HepG2 (cell line): ENCODE data around the gene LRRC3C. TPM values are rescaled to one million over a fixed set of nuclear protein-coding genes. Genes with fewer than 3 reads are reported as not detected.

Experiments
- FOXJ3 ChIP-seq: sonication (generic); formaldehyde crosslinking; IDR thresholded peaks from 2 replicates; pipeline ENCODE4 v1.4.0; 2020; ENCODE audit warnings: missing genetic modification reagents, mild to moderate bottlenecking, borderline replicate concordance
- HNF4A ChIP-seq: sonication (generic); formaldehyde crosslinking; IDR thresholded peaks from 2 replicates; pipeline ENCODE4 v1.4.0; 2020; ENCODE audit warnings: missing genetic modification reagents
- KDM5B ChIP-seq: sonication (generic); formaldehyde crosslinking; IDR thresholded peaks from 2 replicates; pipeline ENCODE4 v1.4.0; 2020; ENCODE audit warnings: missing genetic modification reagents, mild to moderate bottlenecking, borderline replicate concordance
- KLF12 ChIP-seq: sonication (generic); formaldehyde crosslinking; IDR thresholded peaks from 2 replicates; pipeline ENCODE4 v1.4.0; 2020; ENCODE audit warnings: missing genetic modification reagents, borderline replicate concordance
- MIER3 ChIP-seq: IDR thresholded peaks from 2 replicates; pipeline ENCODE4 v1.6.1; 2016; ENCODE audit warnings: missing compliant biosample characterization, borderline replicate concordance
- PHF5A ChIP-seq: IDR thresholded peaks from one replicate; pipeline ENCODE4 v1.6.1; 2018; ENCODE audit warnings: low read depth, missing genetic modification reagents; ENCODE audit not compliant: unreplicated experiment
- POLR2G ChIP-seq: fragments of 200-400 bp; formaldehyde crosslinking; IDR thresholded peaks from 2 replicates; pipeline ENCODE4 v1.6.1; 2018; ENCODE audit warnings: mild to moderate bottlenecking, low read depth, low read length, moderate library complexity
- RFXAP ChIP-seq: sonication (generic); formaldehyde crosslinking; IDR thresholded peaks from 2 replicates; pipeline ENCODE4 v1.4.0; 2020; ENCODE audit warnings: missing genetic modification reagents, borderline replicate concordance
- RXRA ChIP-seq: sonication (generic); formaldehyde crosslinking; IDR thresholded peaks from 2 replicates; pipeline ENCODE4 v1.5.1; 2020; ENCODE audit warnings: missing genetic modification reagents
- ZBTB7A ChIP-seq: sonication (generic); formaldehyde crosslinking; IDR thresholded peaks from 2 replicates; pipeline ENCODE4 v1.8.0; 2022; ENCODE audit warnings: mild to moderate bottlenecking, missing genetic modification reagents
- ZNF121 ChIP-seq: sonication (generic); formaldehyde crosslinking; IDR thresholded peaks from 2 replicates; pipeline ENCODE4 v1.5.0; 2020; ENCODE audit warnings: mild to moderate bottlenecking, missing genetic modification reagents
- ZNF282 ChIP-seq: fragments of 450-650 bp; IDR thresholded peaks from 2 replicates; pipeline ENCODE4 v1.6.1; 2018; ENCODE audit not compliant: partially characterized antibody
- ZNF33B ChIP-seq: sonication (generic); formaldehyde crosslinking; IDR thresholded peaks from 2 replicates; pipeline ENCODE4 v1.5.1; 2020; ENCODE audit warnings: mild to moderate bottlenecking, missing genetic modification reagents
- ZNF547 ChIP-seq: sonication (generic); formaldehyde crosslinking; IDR thresholded peaks from 2 replicates; pipeline ENCODE4 v1.5.1; 2020; ENCODE audit warnings: mild to moderate bottlenecking, missing genetic modification reagents
- ZNF549 ChIP-seq: sonication (generic); formaldehyde crosslinking; IDR thresholded peaks from 2 replicates; pipeline ENCODE4 v1.5.0; 2020; ENCODE audit warnings: missing genetic modification reagents
- ZNF781 ChIP-seq: sonication (generic); formaldehyde crosslinking; IDR thresholded peaks from 2 replicates; pipeline ENCODE4 v1.5.1; 2020; ENCODE audit warnings: borderline replicate concordance, mild to moderate bottlenecking, missing genetic modification reagents; ENCODE audit errors: not compliant biosample characterization
- ZSCAN21 ChIP-seq: sonication (generic); formaldehyde crosslinking; IDR thresholded peaks from 2 replicates; pipeline ENCODE4 v1.8.0; 2022; ENCODE audit warnings: mild to moderate bottlenecking, missing genetic modification reagents, moderate library complexity, borderline replicate concordance
- polyA plus RNA-seq, 8 experiments: library from polyadenylated mRNA; depleted of rRNA in 3 of 8; stranded (reverse) in 7 of 8; unstranded in 1 of 8; fragments of >200 nt; fragmentation: Illumina TruSeq in 4 of 8; extraction: Trizol in 4 of 8; gene quantifications; 2 replicates each; pipeline versions ENCODE4 v1.2.1 to v1.2.3, GENCODE V29; 2011 to 2016; ENCODE audit warnings: low read depth in 4 of 8, missing spikeins in 1 of 8, mixed read lengths in 1 of 8; ENCODE audit not compliant: insufficient read depth in 1 of 8
- total RNA-seq, 5 experiments: library from RNA; depleted of rRNA; stranded (reverse); fragments of >200 nt; fragmentation: Illumina TruSeq; extraction: Trizol; gene quantifications; 2 replicates each; pipeline ENCODE4 v1.2.3, GENCODE V29; 2016; ENCODE audit warnings: low read depth in 1 of 5
- TF ChIP-seq, protein P1 (sequence below): sonication (generic); formaldehyde crosslinking; IDR thresholded peaks from 2 replicates; pipeline ENCODE4 v1.5.0; 2020; ENCODE audit warnings: mild to moderate bottlenecking, missing genetic modification reagents
- TF ChIP-seq, protein P2 (sequence below): sonication (generic); formaldehyde crosslinking; IDR thresholded peaks from 2 replicates; pipeline ENCODE4 v1.9.0; 2021; ENCODE audit warnings: missing genetic modification reagents, mild to moderate bottlenecking, borderline replicate concordance
- TF ChIP-seq, protein P3 (sequence below): IDR thresholded peaks from 2 replicates; pipeline ENCODE4 v1.6.1; 2016; ENCODE audit warnings: low read depth, borderline replicate concordance
- TF ChIP-seq, protein P4 (sequence below), 2 experiments: fragments of 450-650 bp in 1 of 2; sonication (generic) in 1 of 2; formaldehyde crosslinking; IDR thresholded peaks; 2 replicates each; pipeline versions ENCODE4 v1.5.0 to v1.8.0; 2020 to 2022; ENCODE audit warnings: mild to moderate bottlenecking in 1 of 2, missing genetic modification reagents in 1 of 2
- TF ChIP-seq, protein P5 (sequence below): IDR thresholded peaks from 2 replicates; pipeline ENCODE4 v1.6.1; 2016; ENCODE audit warnings: control low read depth

Gene LRRC3C
- total and polyA plus RNA-seq, 2 of the 13 experiments (the other 11 are each of a cell fraction or from before 2014, with no cell fraction given), result 0.17 TPM; not detected in 1

DNA sequence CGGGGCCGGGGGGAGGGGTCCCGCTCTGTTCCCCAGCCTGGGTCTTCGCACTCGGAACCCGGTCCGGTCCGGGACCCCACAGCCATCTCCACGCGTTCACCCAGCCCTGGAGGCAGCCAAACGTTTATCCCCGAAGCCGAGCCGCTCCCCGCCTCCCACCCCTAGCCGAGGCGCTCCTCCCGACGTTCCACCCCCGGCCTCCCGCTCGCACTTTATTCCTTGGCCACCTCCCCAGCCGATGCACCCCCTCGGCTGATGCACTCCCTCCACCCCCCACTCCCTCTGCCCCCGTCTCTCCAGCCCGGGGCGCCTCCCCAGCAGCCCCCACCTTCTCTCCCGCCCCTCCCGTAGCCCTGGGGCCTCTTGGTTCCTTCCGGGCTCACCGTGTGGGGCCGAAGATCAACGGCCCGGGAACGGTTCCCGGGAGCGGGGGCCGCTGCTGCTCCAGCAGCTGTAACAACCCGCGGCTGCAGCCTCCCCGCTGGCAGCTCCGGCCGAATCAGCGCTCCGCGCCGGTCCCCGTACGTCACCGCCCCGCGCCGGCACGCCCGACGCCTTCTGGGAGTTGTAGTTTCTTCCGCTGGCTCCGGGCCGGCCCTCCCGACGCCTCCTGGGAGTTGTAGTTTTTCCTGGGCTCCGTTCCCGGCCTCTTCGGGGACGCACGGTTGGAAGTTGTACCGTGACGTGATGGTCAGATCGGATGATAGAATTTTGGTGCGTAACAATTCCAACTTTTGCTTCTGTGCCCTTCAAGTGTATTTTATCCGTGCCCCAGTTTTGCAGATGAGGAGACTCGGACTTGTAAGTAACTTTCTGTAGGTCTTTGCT is at the start of gene LRRC3C, which contains the start of gene ORMDL3 (continued):
- TF ChIP-seq, protein P1, sequence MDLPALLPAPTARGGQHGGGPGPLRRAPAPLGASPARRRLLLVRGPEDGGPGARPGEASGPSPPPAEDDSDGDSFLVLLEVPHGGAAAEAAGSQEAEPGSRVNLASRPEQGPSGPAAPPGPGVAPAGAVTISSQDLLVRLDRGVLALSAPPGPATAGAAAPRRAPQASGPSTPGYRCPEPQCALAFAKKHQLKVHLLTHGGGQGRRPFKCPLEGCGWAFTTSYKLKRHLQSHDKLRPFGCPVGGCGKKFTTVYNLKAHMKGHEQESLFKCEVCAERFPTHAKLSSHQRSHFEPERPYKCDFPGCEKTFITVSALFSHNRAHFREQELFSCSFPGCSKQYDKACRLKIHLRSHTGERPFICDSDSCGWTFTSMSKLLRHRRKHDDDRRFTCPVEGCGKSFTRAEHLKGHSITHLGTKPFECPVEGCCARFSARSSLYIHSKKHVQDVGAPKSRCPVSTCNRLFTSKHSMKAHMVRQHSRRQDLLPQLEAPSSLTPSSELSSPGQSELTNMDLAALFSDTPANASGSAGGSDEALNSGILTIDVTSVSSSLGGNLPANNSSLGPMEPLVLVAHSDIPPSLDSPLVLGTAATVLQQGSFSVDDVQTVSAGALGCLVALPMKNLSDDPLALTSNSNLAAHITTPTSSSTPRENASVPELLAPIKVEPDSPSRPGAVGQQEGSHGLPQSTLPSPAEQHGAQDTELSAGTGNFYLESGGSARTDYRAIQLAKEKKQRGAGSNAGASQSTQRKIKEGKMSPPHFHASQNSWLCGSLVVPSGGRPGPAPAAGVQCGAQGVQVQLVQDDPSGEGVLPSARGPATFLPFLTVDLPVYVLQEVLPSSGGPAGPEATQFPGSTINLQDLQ (CRISPR knock-in tag), result no peak; the same call in 1 of the 2 replicates
- 0 out of 2 replicates have a peak, but pooled peaks have one; percentile 19 for TF ChIP-seq ZSCAN21
- no peak for TF ChIP-seq ZNF121 (CRISPR knock-in tag)
- no peak for TF ChIP-seq ZNF547
- TF ChIP-seq RXRA (CRISPR knock-in tag), result peak; percentile 74
- peak; percentile 94 for TF ChIP-seq RFXAP (CRISPR knock-in tag)
- TF ChIP-seq, protein P2, sequence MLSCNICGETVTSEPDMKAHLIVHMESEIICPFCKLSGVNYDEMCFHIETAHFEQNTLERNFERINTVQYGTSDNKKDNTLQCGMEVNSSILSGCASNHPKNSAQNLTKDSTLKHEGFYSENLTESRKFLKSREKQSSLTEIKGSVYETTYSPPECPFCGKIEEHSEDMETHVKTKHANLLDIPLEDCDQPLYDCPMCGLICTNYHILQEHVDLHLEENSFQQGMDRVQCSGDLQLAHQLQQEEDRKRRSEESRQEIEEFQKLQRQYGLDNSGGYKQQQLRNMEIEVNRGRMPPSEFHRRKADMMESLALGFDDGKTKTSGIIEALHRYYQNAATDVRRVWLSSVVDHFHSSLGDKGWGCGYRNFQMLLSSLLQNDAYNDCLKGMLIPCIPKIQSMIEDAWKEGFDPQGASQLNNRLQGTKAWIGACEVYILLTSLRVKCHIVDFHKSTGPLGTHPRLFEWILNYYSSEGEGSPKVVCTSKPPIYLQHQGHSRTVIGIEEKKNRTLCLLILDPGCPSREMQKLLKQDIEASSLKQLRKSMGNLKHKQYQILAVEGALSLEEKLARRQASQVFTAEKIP (CRISPR knock-in tag), result no peak
- TF ChIP-seq, protein P3, sequence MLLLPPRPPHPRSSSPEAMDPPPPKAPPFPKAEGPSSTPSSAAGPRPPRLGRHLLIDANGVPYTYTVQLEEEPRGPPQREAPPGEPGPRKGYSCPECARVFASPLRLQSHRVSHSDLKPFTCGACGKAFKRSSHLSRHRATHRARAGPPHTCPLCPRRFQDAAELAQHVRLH (CRISPR knock-in tag), result peak; percentile 80; the same call in 1 of the 2 replicates
- no peak for TF ChIP-seq ZNF781 (CRISPR knock-in tag)
- TF ChIP-seq PHF5A (CRISPR knock-in tag), result no peak
- no peak for TF ChIP-seq ZNF282
- TF ChIP-seq MIER3 (CRISPR knock-in tag), result peak; percentile 98; the same call in 1 of the 2 replicates
- peak; percentile 88 for TF ChIP-seq POLR2G
- TF ChIP-seq ZBTB7A (CRISPR knock-in tag), result no peak; the same call in 1 of the 2 replicates
- TF ChIP-seq ZNF549 (CRISPR knock-in tag), result peak; percentile 54; the same call in 1 of the 2 replicates
- peak; percentile 46 for TF ChIP-seq HNF4A (CRISPR knock-in tag)
- TF ChIP-seq FOXJ3, result peak; percentile 59
- TF ChIP-seq, protein P4, sequence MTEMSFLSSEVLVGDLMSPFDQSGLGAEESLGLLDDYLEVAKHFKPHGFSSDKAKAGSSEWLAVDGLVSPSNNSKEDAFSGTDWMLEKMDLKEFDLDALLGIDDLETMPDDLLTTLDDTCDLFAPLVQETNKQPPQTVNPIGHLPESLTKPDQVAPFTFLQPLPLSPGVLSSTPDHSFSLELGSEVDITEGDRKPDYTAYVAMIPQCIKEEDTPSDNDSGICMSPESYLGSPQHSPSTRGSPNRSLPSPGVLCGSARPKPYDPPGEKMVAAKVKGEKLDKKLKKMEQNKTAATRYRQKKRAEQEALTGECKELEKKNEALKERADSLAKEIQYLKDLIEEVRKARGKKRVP (CRISPR knock-in tag; IDR thresholded peaks at IDR 0.05), result peak in 1 of 2 experiments; percentile 80; a peak in 2 of 4 replicates
- no peak; the same call in 1 of the 2 replicates for TF ChIP-seq ZNF33B
- 0 out of 2 replicates have a peak, but pooled peaks have one; percentile 19 for TF ChIP-seq KDM5B (CRISPR knock-in tag)
- TF ChIP-seq, protein P5, sequence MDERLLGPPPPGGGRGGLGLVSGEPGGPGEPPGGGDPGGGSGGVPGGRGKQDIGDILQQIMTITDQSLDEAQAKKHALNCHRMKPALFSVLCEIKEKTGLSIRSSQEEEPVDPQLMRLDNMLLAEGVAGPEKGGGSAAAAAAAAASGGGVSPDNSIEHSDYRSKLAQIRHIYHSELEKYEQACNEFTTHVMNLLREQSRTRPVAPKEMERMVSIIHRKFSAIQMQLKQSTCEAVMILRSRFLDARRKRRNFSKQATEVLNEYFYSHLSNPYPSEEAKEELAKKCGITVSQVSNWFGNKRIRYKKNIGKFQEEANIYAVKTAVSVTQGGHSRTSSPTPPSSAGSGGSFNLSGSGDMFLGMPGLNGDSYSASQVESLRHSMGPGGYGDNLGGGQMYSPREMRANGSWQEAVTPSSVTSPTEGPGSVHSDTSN (CRISPR knock-in tag), result no peak
- TF ChIP-seq KLF12, result peak; percentile 48; the same call in 1 of the 2 replicates
